Skin epidermis (tissue), 12 donors: Measurements from ENCODE around the gene MYO3B.

Source experiments
- H3K27ac ChIP-seq, 21 experiments: fragments of 200-600 bp; sonication (generic) in 11 of 21; one replicate each; pipeline ENCODE4 v1.5.0; 2020; ENCODE audit warnings: mild to moderate bottlenecking in 3 of 21, inconsistent platforms in 2 of 21, moderate library complexity in 2 of 21
- H3K4me3 ChIP-seq, 7 experiments: fragments of 200-600 bp; sonication (generic) in 2 of 7; one replicate each; pipeline ENCODE4 v1.5.0; 2020; ENCODE audit warnings: inconsistent platforms in 2 of 7, mild to moderate bottlenecking in 2 of 7, moderate library complexity in 1 of 7

Gene MYO3B

GRCh38 chr2:170161516-170162270, 16.3 kb upstream of the MYO3B start:
- Histone ChIP-seq H3K4me3 (no peak overlapping the region), H3K27ac (peak overlapping the region in 3 of 21 experiments; percentile 10 to 64 (median 23))

DNA sequence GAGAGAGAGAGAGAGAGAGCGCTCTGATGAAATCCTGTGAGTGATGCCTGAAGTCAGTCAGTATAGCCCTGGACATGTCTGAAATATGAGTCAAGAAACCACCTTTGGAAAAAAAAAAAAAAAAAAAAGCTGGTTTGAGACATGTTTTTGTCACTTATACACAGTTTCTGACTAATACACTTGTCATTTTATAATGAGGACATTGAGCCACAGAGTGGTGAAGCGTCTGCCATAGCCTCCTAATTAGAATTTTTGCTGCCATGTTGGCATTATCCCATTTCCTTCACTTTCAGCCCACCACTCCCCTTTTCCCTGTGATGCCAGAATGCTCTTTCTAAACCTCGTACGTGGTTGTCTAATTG, 15.7 kb upstream of the MYO3B start:
- peak overlapping the region in 1 of 21 experiments; percentile 64 for H3K27ac ChIP-seq
- H3K4me3 ChIP-seq: no peak overlapping the region

GRCh38 chr2:170163411-170164065, 14.4 kb upstream of the MYO3B start:
- Histone ChIP-seq H3K27ac (no peak overlapping the region), H3K4me3 (no peak overlapping the region)

DNA sequence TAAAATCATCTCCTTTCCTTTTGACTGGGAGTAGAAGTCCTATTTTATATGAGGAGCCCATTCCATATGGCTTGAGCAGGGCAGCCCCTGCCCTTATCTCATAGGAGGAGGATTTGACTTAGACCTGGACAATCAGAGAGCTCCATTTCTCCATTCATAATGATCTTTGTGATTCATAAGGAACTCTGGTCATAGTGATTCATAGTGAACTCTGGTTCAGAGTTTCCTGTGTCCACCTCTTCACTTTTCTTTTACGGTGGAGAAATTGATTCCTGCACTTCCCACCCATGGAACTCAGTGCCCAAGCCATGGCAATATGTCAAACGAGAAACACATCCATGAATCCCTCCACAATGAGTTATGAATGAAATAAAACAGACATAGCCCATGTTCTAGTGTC, 12.8 kb upstream of the MYO3B start:
- H3K4me3 ChIP-seq: no peak overlapping the region
- no peak overlapping the region for H3K27ac ChIP-seq

DNA sequence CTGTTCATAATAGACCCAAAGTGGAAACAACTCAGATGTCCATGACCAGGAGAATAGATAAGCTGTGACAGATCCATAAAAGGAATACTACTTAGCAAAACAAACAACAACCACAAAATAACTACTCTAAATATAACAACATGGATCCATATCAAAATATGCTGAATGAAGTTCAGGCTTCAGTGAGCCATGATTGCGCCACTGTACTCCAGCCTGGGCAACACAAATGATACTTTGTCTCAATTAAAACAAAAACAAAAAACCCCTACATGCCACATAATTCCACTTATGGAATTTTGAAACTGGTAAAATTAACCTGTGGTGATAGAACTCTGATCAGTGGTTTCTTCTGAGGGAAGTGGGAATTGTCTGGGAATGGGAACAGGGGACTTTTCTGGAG, 11.2 kb upstream of the MYO3B start:
- H3K27ac ChIP-seq: no peak overlapping the region
- no peak overlapping the region for H3K4me3 ChIP-seq

GRCh38 chr2:170170281-170171040, 7.5 kb upstream of the MYO3B start:
- H3K27ac ChIP-seq: no peak overlapping the region
- H3K4me3 ChIP-seq: no peak overlapping the region

DNA sequence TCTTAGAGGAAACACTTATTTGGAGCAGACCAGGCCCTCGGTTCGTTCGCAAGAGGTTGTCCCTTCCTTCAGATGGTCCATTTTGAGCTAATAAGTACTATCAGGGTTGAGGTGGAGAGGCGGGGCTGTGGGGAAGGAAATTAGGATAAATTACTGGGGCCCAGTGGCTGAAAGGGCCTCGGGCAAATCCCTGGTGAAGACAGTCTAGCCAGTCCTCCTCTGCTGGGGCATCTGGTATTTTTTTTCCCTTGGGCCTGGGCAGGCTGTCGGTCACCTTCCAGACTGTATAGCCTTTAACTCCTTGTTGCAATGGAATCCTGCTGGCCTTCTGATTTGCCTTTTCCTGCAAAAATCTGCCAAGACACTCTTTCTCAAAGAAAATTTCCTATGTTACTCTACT, 1.7 kb upstream of the MYO3B start:
- Histone ChIP-seq H3K4me3 (no peak overlapping the region), H3K27ac (no peak overlapping the region)

DNA sequence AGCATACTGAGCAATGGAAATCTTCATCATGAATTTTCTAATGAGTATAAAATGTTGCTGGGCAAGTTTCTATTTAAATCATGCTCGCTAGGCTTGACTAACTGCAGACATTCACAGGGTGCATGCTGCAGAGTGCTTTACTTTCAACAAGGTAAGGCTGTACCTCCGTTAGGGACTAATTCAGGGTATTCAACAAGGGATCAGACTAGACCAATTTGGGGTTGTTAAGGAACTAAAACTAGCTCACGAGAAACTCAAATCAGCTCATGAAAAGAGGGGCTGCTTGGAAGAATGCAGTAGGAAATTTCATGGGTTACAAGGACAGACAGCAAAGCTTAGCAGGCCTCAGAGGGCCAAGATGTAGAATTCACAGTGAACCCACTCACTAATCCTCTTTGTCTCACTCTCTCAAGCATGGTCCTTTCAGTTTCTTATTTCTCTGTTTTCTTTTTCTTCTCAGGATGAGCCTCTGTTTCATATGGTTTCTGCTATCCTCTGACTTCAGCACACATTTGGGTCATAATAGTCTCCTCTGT, 2.2 kb downstream of the MYO3B start:
- H3K4me3 ChIP-seq: no peak overlapping the region
- peak overlapping the region in 2 of 21 experiments; percentile 32 to 63 for H3K27ac ChIP-seq

- H3K27ac ChIP-seq: no peak overlapping the region
- no peak overlapping the region for H3K4me3 ChIP-seq
Measured at GRCh38 chr2:170181602-170182001, 3.7 kb downstream of the MYO3B start.

DNA sequence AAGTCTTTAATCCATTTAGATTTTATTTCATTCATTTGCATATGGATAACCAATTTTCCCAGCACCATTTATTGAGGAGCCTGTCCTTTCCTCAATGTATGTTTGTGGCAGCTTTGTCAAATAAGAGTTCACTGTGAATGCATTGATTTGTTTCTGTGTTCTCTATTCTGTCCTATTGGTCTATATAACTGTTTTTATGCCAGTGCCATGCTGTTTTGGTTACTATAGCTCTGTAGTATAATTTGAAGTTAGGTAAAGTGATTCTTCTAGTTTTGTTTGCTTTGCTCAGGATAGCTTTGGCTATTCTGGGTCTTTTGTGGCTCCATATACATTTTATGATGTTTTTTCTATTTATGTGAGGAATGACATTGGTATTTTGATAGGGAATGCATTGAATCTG, 7.4 kb downstream of the MYO3B start:
- Histone ChIP-seq H3K27ac (no peak overlapping the region), H3K4me3 (no peak overlapping the region)

- H3K27ac ChIP-seq: no peak overlapping the region
- no peak overlapping the region for H3K4me3 ChIP-seq
Measured at GRCh38 chr2:170189757-170190156, 11.8 kb downstream of the MYO3B start.

- no peak overlapping the region for H3K4me3 ChIP-seq
Measured at GRCh38 chr2:170190172-170190571, 12.2 kb downstream of the MYO3B start.

GRCh38 chr2:170191166-170191866, 13.4 kb downstream of the MYO3B start:
- H3K4me3 ChIP-seq: no peak overlapping the region
- no peak overlapping the region for H3K27ac ChIP-seq

More at GRCh38 chr2:170190172-170190571, 12.2 kb downstream of the MYO3B start:
- H3K27ac ChIP-seq: no peak overlapping the region

DNA sequence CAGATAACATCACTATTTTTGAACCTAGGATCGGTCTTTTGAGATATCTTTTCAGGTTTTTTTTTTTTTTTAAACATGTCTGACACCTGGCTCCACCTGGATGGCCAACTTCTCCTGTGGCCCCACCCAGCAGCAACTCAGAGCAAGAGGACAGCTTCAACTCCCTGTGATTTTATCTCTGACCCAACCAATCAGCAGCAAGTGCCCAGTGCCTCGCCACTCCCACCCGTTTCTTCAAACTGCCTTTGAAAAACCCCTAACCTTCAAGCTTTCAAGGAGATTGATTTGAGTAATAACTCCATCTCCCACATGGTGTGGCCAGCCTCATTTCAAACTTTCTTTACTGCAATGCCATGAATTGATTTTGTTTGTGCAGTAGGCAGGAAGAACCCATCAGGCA, 19.0 kb downstream of the MYO3B start:
- no peak overlapping the region for H3K4me3 ChIP-seq
- no peak overlapping the region for H3K27ac ChIP-seq

GRCh38 chr2:170201275-170201674, 23.3 kb downstream of the MYO3B start:
- H3K4me3 ChIP-seq: no peak overlapping the region
- H3K27ac ChIP-seq: no peak overlapping the region

GRCh38 chr2:170201734-170202393, 23.9 kb downstream of the MYO3B start:
- Histone ChIP-seq H3K27ac (no peak overlapping the region), H3K4me3 (no peak overlapping the region)

DNA sequence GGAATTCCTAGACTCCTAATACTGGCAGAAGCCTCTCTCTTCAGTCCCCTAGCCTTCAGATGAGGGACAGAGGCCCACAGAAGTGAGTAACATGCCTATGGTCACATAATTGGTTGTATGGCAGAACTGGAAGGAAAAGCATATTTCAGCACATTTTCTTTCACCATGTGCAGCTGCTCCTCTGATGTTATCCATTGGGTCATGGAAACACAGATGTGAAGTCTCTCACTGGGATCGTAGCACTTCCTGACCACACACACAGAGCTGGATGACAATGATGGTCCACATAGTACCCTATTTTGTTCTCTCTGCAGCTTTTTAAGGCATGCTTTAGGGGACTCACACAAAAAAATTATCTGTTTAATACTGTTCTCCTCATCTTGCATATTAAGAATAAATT, 24.5 kb downstream of the MYO3B start:
- Histone ChIP-seq H3K27ac (no peak overlapping the region), H3K4me3 (no peak overlapping the region)

GRCh38 chr2:170204298-170204951, 26.5 kb downstream of the MYO3B start:
- Histone ChIP-seq H3K27ac (no peak overlapping the region), H3K4me3 (no peak overlapping the region)

DNA sequence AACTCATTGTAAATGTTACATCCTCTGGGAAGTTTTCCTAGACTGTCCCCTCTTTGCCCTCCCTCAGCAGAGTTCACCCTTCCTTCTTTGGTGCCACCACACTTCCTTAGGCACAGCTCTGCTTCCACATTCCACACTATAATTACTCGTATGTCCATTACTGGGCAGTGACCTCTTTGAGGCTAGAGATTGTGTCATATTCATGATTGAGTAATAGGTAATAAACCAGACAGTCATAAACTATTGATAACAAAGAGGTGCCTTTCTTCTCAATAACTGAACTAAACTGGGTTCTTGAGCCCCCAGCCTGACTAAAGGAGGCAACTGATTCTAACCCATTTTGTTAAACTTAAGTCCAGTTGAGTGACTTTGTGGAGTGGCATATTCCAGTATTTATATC, 28.3 kb downstream of the MYO3B start:
- H3K27ac ChIP-seq: no peak overlapping the region
- H3K4me3 ChIP-seq: no peak overlapping the region
